Effector memory CD8-positive, alpha-beta T cell (primary cell): ENCODE data around the gene PIP4K2A.

Experiments
- ATAC-seq: fragments of 150-1000 bp; cut with Tn5 transposase; replicated peaks from 2 replicates; pipeline ENCODE4 v1.10.0; 2021; ENCODE audit warnings: mild to moderate bottlenecking, moderate library complexity
- DNase-seq, 3 experiments: peaks; one replicate each; pipeline ENCODE4 v3.0.0; 2021
- H3K27ac Mint-ChIP-seq, 2 donors: one replicate each; pipeline ENCODE4 v1.8.0; 2022; ENCODE audit warnings: mild to moderate bottlenecking in 2 of 2, mixed read lengths in 2 of 2, moderate library complexity in 2 of 2
- H3K27me3 Mint-ChIP-seq, 2 donors: one replicate each; pipeline ENCODE4 v1.8.0; 2022; ENCODE audit warnings: mixed read lengths in 2 of 2
- H3K36me3 Mint-ChIP-seq: one replicate; pipeline ENCODE4 v1.8.0; 2022; ENCODE audit warnings: mild to moderate bottlenecking, moderate library complexity, mixed read lengths; ENCODE audit not compliant: insufficient read depth
- H3K4me1 Mint-ChIP-seq, 2 donors: one replicate each; pipeline ENCODE4 v1.8.0; 2022; ENCODE audit warnings: low read depth in 2 of 2, mixed read lengths in 2 of 2
- H3K4me3 Mint-ChIP-seq, 2 donors: one replicate each; pipeline ENCODE4 v1.8.0; 2022; ENCODE audit warnings: mild to moderate bottlenecking in 2 of 2, mixed read lengths in 2 of 2, moderate library complexity in 2 of 2
- H3K9me3 Mint-ChIP-seq, 2 donors: one replicate each; pipeline ENCODE4 v1.8.0; 2022; ENCODE audit warnings: mixed read lengths in 2 of 2

Gene PIP4K2A

DNA sequence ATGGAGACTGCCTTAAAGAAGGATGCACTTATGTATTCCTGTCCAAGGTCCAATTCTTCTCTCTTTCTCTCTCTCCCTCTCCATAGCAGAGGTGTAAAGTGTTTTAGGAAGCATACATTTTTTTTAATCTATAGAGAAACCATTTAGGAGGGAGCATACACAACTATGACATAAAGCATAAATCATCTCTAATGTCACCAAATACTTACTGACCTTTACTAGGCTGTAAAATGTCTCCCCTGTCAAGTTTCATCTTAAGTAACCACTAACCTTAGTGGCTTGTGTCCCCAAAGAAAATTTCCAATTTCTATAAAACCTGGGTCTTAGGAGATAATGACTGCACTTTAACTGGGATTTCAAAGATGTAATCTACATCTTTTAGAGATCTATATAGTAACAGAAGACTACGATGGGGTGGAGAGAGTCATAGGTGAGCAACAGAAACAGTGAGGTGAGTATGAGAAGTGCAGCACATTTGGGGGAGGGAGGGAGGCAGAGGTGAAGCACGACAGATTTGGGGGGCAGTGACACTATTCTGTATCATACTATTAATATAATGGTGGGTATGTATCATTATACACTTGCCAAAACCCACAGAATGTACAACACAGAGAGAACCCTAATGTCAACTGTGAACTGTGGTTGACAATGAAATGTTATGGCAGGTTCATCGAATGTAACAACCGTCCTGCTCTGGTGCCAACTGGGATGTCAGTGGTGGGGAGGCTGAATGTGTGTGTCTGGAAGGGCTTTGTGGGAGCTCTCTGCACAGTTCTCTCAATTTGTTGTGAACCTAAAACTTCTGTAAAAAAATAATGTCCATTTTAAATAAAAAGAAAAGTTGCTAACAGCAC lies 79.5 kb downstream of the PIP4K2A start:
- Mint-ChIP-seq H3K4me1 (peaks cover 78 to 79% of the 10 kb centered on the region in 2 donors), H3K27me3 (no peaks in the 10 kb centered on the region), H3K27ac (peak overlapping the region; percentile 97 to 98), H3K4me3 (peak overlapping the region; percentile 79 to 81), H3K36me3 (peaks cover 50% of the 10 kb centered on the region), H3K9me3 (peaks cover 3 to 5% of the 10 kb centered on the region in 2 donors)
- DNase-seq = no peak
- ATAC-seq = peak; percentile 10

DNA sequence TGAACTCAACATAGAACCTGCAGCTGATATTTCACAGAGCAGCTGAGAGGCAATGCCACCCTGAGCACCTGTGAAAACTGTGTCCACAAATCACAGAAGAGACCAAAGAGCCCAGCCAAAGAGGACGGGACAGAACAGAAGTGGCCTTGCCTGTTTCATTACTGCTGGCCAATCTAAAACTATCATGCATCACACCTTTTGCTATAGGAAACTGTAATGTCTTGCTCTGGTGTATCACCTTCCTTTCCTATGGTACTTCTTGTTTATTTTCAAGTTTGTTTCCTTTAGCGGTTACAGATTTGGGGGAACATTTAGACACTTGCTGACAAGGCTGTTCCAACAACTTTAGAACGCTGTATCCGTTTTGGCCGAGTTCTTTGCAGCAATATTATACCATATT lies 80.3 kb downstream of the PIP4K2A start:
- Mint-ChIP-seq H3K4me3 (peak overlapping the region; percentile 79 to 81), H3K36me3 (peaks cover 50% of the 10 kb centered on the region), H3K9me3 (peaks cover 3 to 5% of the 10 kb centered on the region in 2 donors), H3K4me1 (peaks cover 76 to 82% of the 10 kb centered on the region in 2 donors), H3K27me3 (no peaks in the 10 kb centered on the region), H3K27ac (peak overlapping the region; percentile 97 to 98)
- DNase-seq (peak; percentile 41 to 44 (median 41)), ATAC-seq (peak; percentile 58)

DNA sequence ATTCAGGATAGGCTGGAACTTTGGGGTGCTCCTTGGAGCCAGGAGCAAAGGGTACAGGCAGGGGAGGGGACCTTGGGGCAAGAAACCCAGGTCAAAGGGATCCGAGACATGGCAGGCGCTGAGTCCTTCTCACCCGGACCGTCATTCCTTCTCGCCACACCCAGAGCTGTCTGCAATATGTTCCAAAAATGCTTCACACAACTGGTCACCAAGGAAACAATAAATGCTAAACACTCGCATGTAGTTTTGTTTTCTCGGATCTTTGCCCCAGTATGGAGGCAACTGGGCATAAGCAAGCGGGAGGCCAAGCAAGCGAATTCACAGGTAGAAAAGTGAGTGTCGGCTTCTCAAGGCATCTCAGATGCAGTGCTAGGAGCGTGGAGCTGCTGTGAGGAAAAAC lies 80.8 kb downstream of the PIP4K2A start:
- Mint-ChIP-seq H3K4me1 (peaks cover 73 to 82% of the 10 kb centered on the region in 2 donors), H3K36me3 (peaks cover 50% of the 10 kb centered on the region), H3K27me3 (no peaks in the 10 kb centered on the region), H3K4me3 (peak overlapping the region; percentile 79 to 81), H3K27ac (peak overlapping the region; percentile 97 to 98), H3K9me3 (peaks cover 3 to 5% of the 10 kb centered on the region in 2 donors)
- DNase-seq (peak in 1 of 3 experiments; percentile 13), ATAC-seq (peak; percentile 7)

DNA sequence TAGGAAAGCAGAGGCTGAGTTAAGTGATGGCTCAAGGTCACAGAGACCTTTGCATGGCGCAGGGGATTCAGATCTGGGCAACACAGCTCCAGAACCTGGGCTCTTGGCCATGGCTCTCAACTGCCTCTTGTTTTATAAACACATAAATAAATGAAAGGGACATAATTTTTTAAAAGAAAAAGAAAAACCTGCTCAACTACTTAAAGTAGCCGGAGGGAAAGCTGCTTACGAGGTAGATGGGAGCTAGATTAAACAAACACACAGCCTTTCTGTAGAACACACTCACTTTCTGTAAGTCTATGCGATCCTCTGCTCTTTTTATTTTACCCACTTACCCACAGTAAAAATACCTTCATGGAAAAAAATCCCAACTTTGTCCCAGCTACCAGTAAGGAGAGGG lies 81.3 kb downstream of the PIP4K2A start:
- Mint-ChIP-seq H3K27me3 (no peaks in the 10 kb centered on the region), H3K36me3 (peaks cover 47% of the 10 kb centered on the region), H3K4me1 (peaks cover 75 to 82% of the 10 kb centered on the region in 2 donors), H3K4me3 (peak overlapping the region; percentile 79 to 81), H3K27ac (peak overlapping the region; percentile 97 to 98), H3K9me3 (peaks cover 3 to 5% of the 10 kb centered on the region in 2 donors)
- no peak for DNase-seq
- ATAC-seq = no peak

DNA sequence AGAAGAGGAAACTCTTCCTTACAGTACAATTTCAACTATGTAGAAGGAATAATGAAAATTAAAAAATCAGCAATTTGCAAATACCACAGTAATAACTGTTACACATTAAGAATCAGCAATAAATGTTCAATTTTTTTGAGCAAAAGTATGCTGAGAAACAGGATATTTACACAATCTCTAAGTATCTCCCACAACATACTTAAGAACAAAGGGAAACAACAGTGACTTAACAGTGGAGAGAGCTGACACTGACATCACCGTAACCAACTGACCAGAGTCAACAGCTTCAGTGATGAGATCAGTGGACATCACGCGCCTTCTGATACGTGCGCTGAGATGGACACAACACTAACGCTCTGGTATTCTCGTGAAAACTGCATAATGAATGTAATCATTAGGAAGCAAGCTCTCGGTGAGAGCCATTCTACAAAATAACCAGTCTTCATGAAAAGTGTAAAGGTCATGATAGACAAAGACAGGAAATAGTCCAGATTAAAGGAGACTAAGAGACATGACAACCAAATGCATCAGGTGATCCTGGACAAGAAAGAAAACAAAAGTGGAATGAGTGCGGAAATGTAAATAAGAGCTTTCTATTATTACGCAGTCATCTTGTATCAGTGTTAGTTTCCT lies 82.6 kb downstream of the PIP4K2A start:
- DNase-seq = no peak
- ATAC-seq = peak; percentile 3
- H3K36me3 Mint-ChIP-seq = peaks cover 47% of the 10 kb centered on the region

DNA sequence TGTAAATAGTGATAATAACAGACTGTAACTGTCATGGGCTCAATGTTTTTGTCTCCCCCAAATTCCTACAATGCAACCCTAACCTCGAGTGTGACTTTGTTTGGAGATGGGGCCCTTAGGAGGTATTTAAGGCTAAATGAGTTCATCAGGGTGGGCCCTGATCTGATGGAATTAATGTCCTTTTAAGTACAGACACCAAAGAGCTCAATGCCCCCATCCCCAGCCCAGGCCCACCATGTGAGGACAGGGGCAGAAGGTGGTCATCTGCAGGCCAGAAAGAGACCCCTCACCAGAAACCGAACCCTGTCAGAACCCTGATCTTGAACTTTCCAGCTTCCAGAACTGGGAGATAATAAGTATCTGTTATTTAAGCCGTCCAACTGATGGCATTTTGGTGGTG lies 83.2 kb downstream of the PIP4K2A start:
- no peak for ATAC-seq
- no peaks in the 10 kb centered on the region for H3K27me3 Mint-ChIP-seq
- peaks cover 70 to 83% of the 10 kb centered on the region in 2 donors for H3K4me1 Mint-ChIP-seq
- peaks cover 47% of the 10 kb centered on the region for H3K36me3 Mint-ChIP-seq
- peak overlapping the region; percentile 97 to 98 for H3K27ac Mint-ChIP-seq
- H3K9me3 Mint-ChIP-seq = no peaks in the 10 kb centered on the region
- DNase-seq = no peak
- H3K4me3 Mint-ChIP-seq = peak overlapping the region; percentile 75 to 81

More for the DNA sequence above, 82.6 kb downstream of the PIP4K2A start:
- H3K9me3 Mint-ChIP-seq = peaks cover 1 to 3% of the 10 kb centered on the region in 2 donors
- H3K27me3 Mint-ChIP-seq = no peaks in the 10 kb centered on the region
- peak overlapping the region; percentile 97 to 98 for H3K27ac Mint-ChIP-seq
- H3K4me1 Mint-ChIP-seq = peaks cover 72 to 81% of the 10 kb centered on the region in 2 donors
- H3K4me3 Mint-ChIP-seq = peak overlapping the region; percentile 75 to 81

DNA sequence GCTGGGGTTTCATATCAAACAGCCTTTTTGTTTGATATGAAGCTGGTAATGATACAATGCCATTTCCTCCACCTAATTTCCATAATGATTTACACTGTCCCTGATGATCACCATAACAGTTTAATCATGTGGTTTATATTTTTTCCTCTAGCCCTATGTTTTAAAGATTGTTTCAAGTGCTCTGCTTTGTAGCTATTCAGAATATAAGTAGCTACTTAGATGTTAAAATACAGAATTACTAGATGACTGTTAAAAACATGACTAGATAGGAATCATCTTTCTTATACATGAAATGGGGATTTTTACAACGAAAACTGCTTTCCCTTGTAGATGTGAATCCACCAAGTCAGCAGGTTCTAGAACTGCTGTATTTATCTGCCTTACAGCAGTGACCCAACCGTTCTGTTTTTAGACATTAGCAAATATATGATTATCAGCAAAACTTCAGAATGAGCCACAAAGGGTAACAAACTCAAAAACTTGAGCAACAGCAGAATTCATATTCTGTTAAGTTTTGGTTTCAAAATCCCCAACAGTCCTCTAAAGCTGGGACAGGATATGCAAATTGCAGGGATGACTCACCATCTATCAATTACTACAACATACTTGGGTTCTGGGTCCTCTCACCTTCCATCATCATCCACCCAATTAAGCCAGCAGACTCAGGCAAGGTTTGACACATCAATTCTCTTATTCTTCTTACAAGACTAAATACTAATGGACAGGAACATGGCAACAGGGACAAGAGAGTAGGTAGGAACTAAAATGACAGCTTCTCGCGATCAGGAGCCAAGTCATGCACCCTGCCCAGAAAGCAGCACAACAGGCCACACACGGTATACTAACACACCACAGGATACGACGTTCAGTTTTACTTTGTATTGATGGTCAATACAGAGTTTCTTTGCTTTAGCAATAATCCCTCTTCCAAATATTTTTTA lies 83.9 kb downstream of the PIP4K2A start:
- Mint-ChIP-seq H3K9me3 (no peaks in the 10 kb centered on the region), H3K4me3 (peak overlapping the region; percentile 75 to 81), H3K27me3 (no peaks in the 10 kb centered on the region), H3K36me3 (peaks cover 43% of the 10 kb centered on the region), H3K4me1 (peaks cover 71 to 85% of the 10 kb centered on the region in 2 donors), H3K27ac (peak overlapping the region; percentile 97 to 98)
- ATAC-seq = peak; percentile 70
- DNase-seq = peak; percentile 35 to 48 (median 38)

DNA sequence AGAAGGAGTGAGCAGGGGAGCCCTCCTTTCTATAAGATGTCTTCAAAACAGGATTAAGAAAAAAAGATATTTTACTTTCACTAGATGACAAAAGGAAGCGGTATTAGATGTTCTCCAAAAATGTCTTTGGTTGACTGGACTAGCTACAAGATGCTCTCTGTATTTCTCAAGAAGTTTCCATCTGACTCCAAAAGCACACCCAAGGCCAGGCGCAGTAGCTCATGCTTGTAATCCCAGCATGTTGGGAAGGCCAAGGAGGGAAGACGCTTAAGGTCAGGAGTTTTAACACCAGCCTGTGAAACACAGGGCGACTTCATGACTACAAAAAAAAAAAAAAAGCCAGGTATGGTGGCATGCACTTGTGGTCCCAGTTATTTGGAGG lies 84.5 kb downstream of the PIP4K2A start:
- H3K36me3 Mint-ChIP-seq = peaks cover 38% of the 10 kb centered on the region
- H3K4me1 Mint-ChIP-seq = peaks cover 67 to 82% of the 10 kb centered on the region in 2 donors
- H3K27me3 Mint-ChIP-seq = no peaks in the 10 kb centered on the region
- peak overlapping the region; percentile 75 to 81 for H3K4me3 Mint-ChIP-seq
- no peaks in the 10 kb centered on the region for H3K9me3 Mint-ChIP-seq
- DNase-seq (no peak), ATAC-seq (no peak)
- H3K27ac Mint-ChIP-seq = peak overlapping the region; percentile 97 to 98

DNA sequence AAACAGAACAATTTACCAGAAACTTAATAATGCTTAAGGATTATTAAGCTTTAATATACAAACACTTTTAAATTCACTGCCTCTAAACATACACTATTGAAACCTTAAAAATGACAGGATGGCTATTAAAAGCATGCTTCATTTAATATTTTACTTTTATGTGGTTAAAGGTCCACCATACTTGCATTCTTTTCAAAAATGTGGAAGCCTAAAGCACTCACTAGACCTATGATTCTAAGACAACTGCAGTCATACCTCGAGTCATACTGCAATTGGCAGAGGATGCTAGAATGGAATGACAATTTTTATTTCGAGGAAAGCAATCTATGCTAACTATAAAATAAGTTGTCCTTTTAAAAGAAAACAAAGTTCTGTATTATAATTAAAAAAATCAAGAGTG lies 85.3 kb downstream of the PIP4K2A start:
- no peak for ATAC-seq
- Mint-ChIP-seq H3K4me1 (peaks cover 66 to 82% of the 10 kb centered on the region in 2 donors), H3K9me3 (no peaks in the 10 kb centered on the region), H3K27me3 (no peaks in the 10 kb centered on the region), H3K27ac (peak overlapping the region; percentile 97 to 98), H3K4me3 (peak overlapping the region; percentile 59 to 75), H3K36me3 (peaks cover 34% of the 10 kb centered on the region)
- no peak for DNase-seq

DNA sequence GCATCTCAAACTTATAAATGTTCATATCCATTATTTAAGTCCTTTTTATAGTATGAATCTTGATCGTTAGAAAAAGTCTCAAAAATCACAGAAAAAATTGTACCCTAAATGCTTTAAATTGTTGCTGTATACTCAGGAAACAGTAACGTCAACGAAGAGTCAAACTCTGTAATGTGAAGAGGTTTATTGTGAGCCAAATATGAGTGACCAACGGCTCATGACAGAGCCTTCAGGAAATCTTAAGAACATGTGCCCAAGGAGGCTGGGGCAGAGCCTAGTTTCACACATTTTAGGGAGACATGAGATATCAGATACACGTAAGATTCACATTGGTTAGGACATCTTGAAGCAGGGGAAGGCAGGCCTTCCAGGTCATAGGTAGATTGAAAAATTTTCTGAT lies 86.1 kb downstream of the PIP4K2A start:
- ATAC-seq = no peak
- H3K4me3 Mint-ChIP-seq = peak overlapping the region; percentile 59 to 75

DNA sequence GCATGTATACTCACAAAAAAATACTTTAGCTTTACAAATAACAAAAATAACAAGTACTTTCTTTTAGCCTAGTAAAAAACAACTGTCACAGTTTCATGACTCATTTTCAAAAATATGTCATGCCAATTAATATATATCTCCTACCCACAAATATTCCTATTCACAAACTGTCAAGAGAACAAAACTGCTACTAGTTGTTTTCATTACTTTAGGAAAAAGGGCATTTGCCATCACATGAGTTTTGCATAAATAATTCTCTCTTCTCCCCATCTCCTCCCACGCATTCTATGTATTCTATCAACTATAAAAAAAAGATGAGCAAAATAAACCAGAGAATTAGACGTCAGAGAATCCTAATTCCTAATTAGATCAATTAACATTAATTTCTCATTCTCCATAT lies 87.6 kb downstream of the PIP4K2A start:
- Mint-ChIP-seq H3K9me3 (no peaks in the 10 kb centered on the region), H3K27me3 (no peaks in the 10 kb centered on the region), H3K36me3 (peaks cover 14% of the 10 kb centered on the region), H3K4me3 (peak overlapping the region; percentile 75 to 77), H3K27ac (peak overlapping the region; percentile 97 to 98), H3K4me1 (peaks cover 67 to 90% of the 10 kb centered on the region in 2 donors)
- DNase-seq = no peak
- no peak for ATAC-seq

More for the DNA sequence above, 86.1 kb downstream of the PIP4K2A start:
- Mint-ChIP-seq H3K36me3 (peaks cover 26% of the 10 kb centered on the region), H3K27me3 (no peaks in the 10 kb centered on the region), H3K4me1 (peaks cover 64 to 82% of the 10 kb centered on the region in 2 donors), H3K27ac (peak overlapping the region; percentile 97 to 98), H3K9me3 (no peaks in the 10 kb centered on the region)
- no peak for DNase-seq

DNA sequence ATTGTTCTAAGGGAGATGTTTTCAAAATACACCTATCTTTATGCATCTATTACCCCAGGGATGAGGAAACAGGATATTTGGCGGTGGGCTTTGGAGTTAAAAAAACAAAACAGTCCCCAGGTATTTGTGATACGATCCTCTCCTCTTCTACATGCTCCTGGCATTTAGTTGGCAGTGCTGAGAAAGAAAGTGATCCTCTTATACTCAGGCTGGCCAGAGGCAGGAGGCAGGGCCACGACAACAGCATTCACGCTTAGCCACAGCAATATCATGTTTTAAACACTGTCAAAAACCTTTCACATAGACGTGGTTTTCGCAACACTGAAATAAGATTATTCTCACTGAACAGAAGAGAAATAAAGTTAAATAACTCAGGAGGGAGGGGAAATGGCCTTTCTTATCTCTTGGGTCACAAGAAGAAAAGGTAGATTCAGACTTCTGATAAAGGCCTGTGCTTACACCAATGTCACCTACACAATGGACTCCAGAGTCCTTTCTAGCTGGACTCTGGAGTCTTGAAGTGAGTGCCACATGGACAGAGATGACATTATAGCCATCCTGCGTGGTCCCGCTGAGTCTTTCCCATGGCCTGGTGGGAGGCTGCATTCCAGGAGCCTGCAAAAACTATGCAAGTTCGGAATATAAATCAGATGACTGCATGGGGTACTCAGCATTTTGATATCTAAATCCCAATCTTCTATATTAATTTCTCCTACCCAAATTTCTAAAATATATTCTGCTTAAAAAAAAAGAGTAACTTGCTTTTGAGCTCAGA lies 88.7 kb downstream of the PIP4K2A start:
- peaks cover 7% of the 10 kb centered on the region for H3K36me3 Mint-ChIP-seq
- H3K27me3 Mint-ChIP-seq = no peaks in the 10 kb centered on the region
- peak overlapping the region; percentile 75 to 77 for H3K4me3 Mint-ChIP-seq
- ATAC-seq (no peak), DNase-seq (no peak)
- peak overlapping the region; percentile 97 to 98 for H3K27ac Mint-ChIP-seq
- no peaks in the 10 kb centered on the region for H3K9me3 Mint-ChIP-seq
- peaks cover 67 to 90% of the 10 kb centered on the region in 2 donors for H3K4me1 Mint-ChIP-seq
